OCI-LY7 (cell line): ENCODE measurements around the gene CEBPG. TPM values are rescaled to one million over a fixed set of nuclear protein-coding genes. Genes with fewer than 3 reads are reported as not detected.

Experiments used
- BruUV-seq: library from RNA; stranded (reverse); fragments of 400-500 nt; replicated peaks from 2 replicates; lab custom pipeline; 2021; lab: Mats Ljungman, UMichigan
- CTCF ChIA-PET: fragments of 300-600 bp; sonication (Branson Sonifier 250); formaldehyde crosslinking; loops from one replicate; lab custom pipeline; 2022; ENCODE audit warnings: antibody characterized with exemption; ENCODE audit not compliant: unreplicated experiment; lab: Charles Lee
- POLR2A ChIA-PET: fragments of 300-600 bp; sonication (Branson Sonifier 250); formaldehyde crosslinking; loops from one replicate; lab custom pipeline; 2022; ENCODE audit warnings: antibody characterized with exemption; lab: Charles Lee
- DNase-seq: peaks from one replicate; pipeline ENCODE4 v3.0.0-alpha.2; 2015; ENCODE audit warnings: low spot score
- H2AFZ ChIP-seq: fragments of 200-600 bp; sonication (generic), shearing (Covaris generic); 2 replicates; pipeline ENCODE4 v1.6.1; 2014; ENCODE audit warnings: mild to moderate bottlenecking, antibody characterized with exemption, low read length, moderate library complexity
- H3K27ac ChIP-seq: fragments of 200-600 bp; sonication (generic); 2 replicates; pipeline ENCODE4 v1.5.1; 2014; ENCODE audit warnings: mixed run types, low read depth, mild to moderate bottlenecking, moderate library complexity, low read length, inconsistent platforms; ENCODE audit not compliant: poor library complexity, severe bottlenecking
- H3K36me3 ChIP-seq: fragments of 200-600 bp; sonication (generic); 2 replicates; pipeline ENCODE4 v1.6.1; 2014; ENCODE audit warnings: mild to moderate bottlenecking, antibody characterized with exemption, low read length, moderate library complexity, mixed read lengths; ENCODE audit not compliant: insufficient read depth
- H3K4me1 ChIP-seq: fragments of 200-600 bp; sonication (generic); 2 replicates; pipeline ENCODE4 v1.5.1; 2014; ENCODE audit warnings: mild to moderate bottlenecking, low read length; ENCODE audit not compliant: insufficient read depth, poor library complexity, severe bottlenecking
- H3K4me2 ChIP-seq: fragments of 200-600 bp; sonication (generic); 2 replicates; pipeline ENCODE4 v1.6.1; 2014; ENCODE audit warnings: mild to moderate bottlenecking, low read length
- H3K4me3 ChIP-seq: fragments of 200-600 bp; sonication (generic); 2 replicates; pipeline ENCODE4 v1.5.1; 2014; ENCODE audit warnings: mild to moderate bottlenecking, low read depth, low read length; ENCODE audit not compliant: poor library complexity, severe bottlenecking
- H3K79me2 ChIP-seq: fragments of 200-600 bp; sonication (generic); 2 replicates; pipeline ENCODE4 v1.6.1; 2016; ENCODE audit warnings: low read depth, mild to moderate bottlenecking, low read length, moderate library complexity, mixed read lengths; ENCODE audit not compliant: insufficient read depth
- H3K9me2 ChIP-seq: fragments of 200-600 bp; sonication (generic); 2 replicates; pipeline ENCODE4 v1.6.1; 2016; ENCODE audit warnings: mild to moderate bottlenecking, low read length, mixed read lengths; ENCODE audit not compliant: insufficient read depth
- H3K9me3 ChIP-seq: fragments of 200-600 bp; sonication (generic); 2 replicates; pipeline ENCODE4 v1.6.1; 2014; ENCODE audit warnings: mild to moderate bottlenecking, mixed run types, low read length, mixed read lengths
- H4K20me1 ChIP-seq: fragments of 200-600 bp; sonication (generic); 2 replicates; pipeline ENCODE4 v1.6.1; 2014; ENCODE audit warnings: mild to moderate bottlenecking, antibody characterized with exemption, low read length, moderate library complexity, mixed read lengths; ENCODE audit not compliant: insufficient read depth
- EZH2phosphoT487 ChIP-seq: fragments of 200-600 bp; sonication (generic); IDR thresholded peaks from 2 replicates; pipeline ENCODE4 v1.6.1; 2018; ENCODE audit warnings: low read depth, borderline replicate concordance, mild to moderate bottlenecking, mixed run types, antibody characterized with exemption, low read length, moderate library complexity, mixed read lengths
- intact Hi-C: fragments of 100-400 bp; cut with micrococcal nuclease; formaldehyde crosslinking; loops from one replicate; pipeline ENCODE4 v1.10.0; 2022; ENCODE audit not compliant: unreplicated experiment
- total RNA-seq, 2 experiments: library from RNA; depleted of rRNA in 1 of 2; stranded (reverse); fragments of >200 nt in 1 of 2; shearing (Covaris generic) in 1 of 2; gene quantifications; 2 replicates each; pipeline ENCODE4 v1.2.3, GENCODE V29; 2014 to 2022
- TF ChIP-seq, protein P1 (sequence below): fragments of 200-600 bp; sonication (generic); conservative IDR thresholded peaks from 2 replicates; pipeline ENCODE4 v1.5.1; 2014; ENCODE audit warnings: mild to moderate bottlenecking, antibody characterized with exemption, low read length, moderate library complexity, mixed read lengths

Gene CEBPG
- total RNA-seq, 2 experiments from 2014 or later: 44.9 to 45.1 TPM

DNA sequence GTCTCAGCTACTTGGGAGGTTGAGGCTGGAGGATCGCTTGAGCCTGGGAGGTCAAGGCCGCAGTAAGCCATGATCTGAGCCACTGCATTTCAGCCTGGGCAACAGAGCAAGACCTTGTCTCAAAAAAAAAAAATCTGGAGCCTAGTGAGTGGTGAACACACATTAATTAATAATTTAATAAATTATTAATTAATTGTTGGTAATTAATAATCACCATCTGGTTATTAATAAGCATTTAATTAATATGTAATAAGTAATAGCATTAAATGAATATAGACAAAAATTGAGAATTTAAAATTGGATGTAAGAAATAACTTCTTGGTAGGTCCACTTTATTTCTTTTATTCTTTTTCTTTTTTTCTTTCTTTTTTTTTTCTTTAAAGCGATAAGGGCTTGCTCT is 39.2 kb upstream of the CEBPG start:
- H3K27ac ChIP-seq: no peak overlapping the region
- no peaks in the 10 kb centered on the region for H3K4me1 ChIP-seq
- no peaks in the 10 kb centered on the region for H3K79me2 ChIP-seq
- intact Hi-C loops: no loop called here
- ChIA-PET POLR2A (no interaction called here), CTCF (no interaction called here)
- DNase-seq: no peak
- H3K4me3 ChIP-seq: no peak overlapping the region
- no peak overlapping the region for H3K4me2 ChIP-seq
- H4K20me1 ChIP-seq: no peaks in the 10 kb centered on the region
- no TSS peak for BruUV-seq
- TF ChIP-seq, protein P1, sequence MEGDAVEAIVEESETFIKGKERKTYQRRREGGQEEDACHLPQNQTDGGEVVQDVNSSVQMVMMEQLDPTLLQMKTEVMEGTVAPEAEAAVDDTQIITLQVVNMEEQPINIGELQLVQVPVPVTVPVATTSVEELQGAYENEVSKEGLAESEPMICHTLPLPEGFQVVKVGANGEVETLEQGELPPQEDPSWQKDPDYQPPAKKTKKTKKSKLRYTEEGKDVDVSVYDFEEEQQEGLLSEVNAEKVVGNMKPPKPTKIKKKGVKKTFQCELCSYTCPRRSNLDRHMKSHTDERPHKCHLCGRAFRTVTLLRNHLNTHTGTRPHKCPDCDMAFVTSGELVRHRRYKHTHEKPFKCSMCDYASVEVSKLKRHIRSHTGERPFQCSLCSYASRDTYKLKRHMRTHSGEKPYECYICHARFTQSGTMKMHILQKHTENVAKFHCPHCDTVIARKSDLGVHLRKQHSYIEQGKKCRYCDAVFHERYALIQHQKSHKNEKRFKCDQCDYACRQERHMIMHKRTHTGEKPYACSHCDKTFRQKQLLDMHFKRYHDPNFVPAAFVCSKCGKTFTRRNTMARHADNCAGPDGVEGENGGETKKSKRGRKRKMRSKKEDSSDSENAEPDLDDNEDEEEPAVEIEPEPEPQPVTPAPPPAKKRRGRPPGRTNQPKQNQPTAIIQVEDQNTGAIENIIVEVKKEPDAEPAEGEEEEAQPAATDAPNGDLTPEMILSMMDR: no peak
- TF ChIP-seq EZH2phosphoT487: no peak
- H3K9me3 ChIP-seq: no peaks in the 10 kb centered on the region
- no peak overlapping the region for H2AFZ ChIP-seq
- H3K36me3 ChIP-seq: no peaks in the 10 kb centered on the region
- H3K9me2 ChIP-seq: no peaks in the 10 kb centered on the region

DNA sequence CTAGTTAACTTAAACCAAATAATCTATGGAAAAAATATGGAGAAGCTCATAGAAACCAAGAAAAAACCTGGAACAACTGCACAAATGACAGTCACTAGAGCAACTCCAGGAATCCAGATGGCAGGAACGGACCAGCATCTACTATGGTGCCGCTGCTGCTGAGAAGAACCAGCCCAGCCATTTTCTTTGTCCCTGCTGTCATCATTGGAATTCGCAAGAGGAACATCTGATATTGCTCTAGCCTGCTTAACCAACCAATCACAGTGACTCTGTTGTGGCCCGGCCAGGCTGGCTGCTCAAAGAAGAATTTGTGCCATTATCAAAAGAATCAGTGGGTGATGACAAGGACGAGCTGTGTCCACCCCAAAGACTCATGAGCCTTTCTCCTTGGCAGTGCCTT is 38.1 kb upstream of the CEBPG start:
- H3K9me2 ChIP-seq: no peaks in the 10 kb centered on the region
- POLR2A ChIA-PET: no interaction called here
- BruUV-seq: no TSS peak

More for the DNA sequence above, 38.1 kb upstream of the CEBPG start:
- no peak overlapping the region for H3K27ac ChIP-seq
- no peak for DNase-seq
- no peak for TF ChIP-seq EZH2phosphoT487
- TF ChIP-seq, protein P1: no peak
- H3K4me2 ChIP-seq: no peak overlapping the region
- no peak overlapping the region for H2AFZ ChIP-seq
- H4K20me1 ChIP-seq: no peaks in the 10 kb centered on the region
- no peaks in the 10 kb centered on the region for H3K9me3 ChIP-seq
- H3K4me3 ChIP-seq: no peak overlapping the region
- no peaks in the 10 kb centered on the region for H3K4me1 ChIP-seq
- CTCF ChIA-PET: no interaction called here
- no peaks in the 10 kb centered on the region for H3K36me3 ChIP-seq
- H3K79me2 ChIP-seq: no peaks in the 10 kb centered on the region
- intact Hi-C loops: no loop called here
